Mucosa of descending colon (tissue), 3 donors: ENCODE data around the gene POLQ. TPM values are rescaled to one million over a fixed set of nuclear protein-coding genes. Genes with fewer than 3 reads are reported as not detected.

Source experiments
- ATAC-seq: fragments of 200-7000 bp; cut with Tn5 transposase; one replicate; pipeline ENCODE4 v1.9.1; 2020; ENCODE audit warnings: mild to moderate bottlenecking, moderate library complexity
- DNase-seq, 3 donors: peaks; one replicate each; pipeline ENCODE4 v3.0.0-alpha.2; 2020
- H3K36me3 ChIP-seq: fragments of 200-600 bp; one replicate; pipeline ENCODE4 v1.8.0; 2021; ENCODE audit warnings: low read depth, mild to moderate bottlenecking
- H3K4me1 ChIP-seq: fragments of 200-600 bp; one replicate; pipeline ENCODE4 v1.8.0; 2021; ENCODE audit warnings: low read depth, mild to moderate bottlenecking
- H3K4me3 ChIP-seq: fragments of 200-600 bp; one replicate; pipeline ENCODE4 v1.8.0; 2021; ENCODE audit warnings: mild to moderate bottlenecking
- H3K9me3 ChIP-seq: fragments of 200-600 bp; one replicate; pipeline ENCODE4 v1.8.0; 2021; ENCODE audit warnings: mild to moderate bottlenecking
- intact Hi-C, 2 donors: fragments of 100-400 bp; cut with DNase I in 1 of 2; cut with micrococcal nuclease in 1 of 2; formaldehyde crosslinking; loops; one replicate each; pipeline versions ENCODE4 v1.11.0 to v1.11.1; 2022; cut with DNase I, micrococcal nuclease
- total RNA-seq, 3 donors: library from RNA; stranded (reverse); fragmentation: NEBNext Ultra II Directional in 2 of 3; extraction: Animal tissue kit (Norgen Biotek cat#: 25700) in 2 of 3; gene quantifications; one replicate each; pipeline versions ENCODE4 v1.2.1 to v1.2.4, GENCODE V29; 2021 to 2023
- TF ChIP-seq, protein P1 (sequence below): fragments of 200-600 bp; IDR thresholded peaks from one replicate; pipeline ENCODE4 v1.8.0; 2022; ENCODE audit warnings: antibody characterized with exemption, mild to moderate bottlenecking
- donor health status: DM: no; HTN: no; CAD: no; lungs with moderate emphysema.
- donor health status: DM: no; HTN: no; CAD: no.
- donor health status: DM: no; HTN: yes; CAD: no.

POLQ gene
- total RNA-seq, 3 donors from 2014 or later: 1.9 to 4.8 (median 3.2) TPM

DNA sequence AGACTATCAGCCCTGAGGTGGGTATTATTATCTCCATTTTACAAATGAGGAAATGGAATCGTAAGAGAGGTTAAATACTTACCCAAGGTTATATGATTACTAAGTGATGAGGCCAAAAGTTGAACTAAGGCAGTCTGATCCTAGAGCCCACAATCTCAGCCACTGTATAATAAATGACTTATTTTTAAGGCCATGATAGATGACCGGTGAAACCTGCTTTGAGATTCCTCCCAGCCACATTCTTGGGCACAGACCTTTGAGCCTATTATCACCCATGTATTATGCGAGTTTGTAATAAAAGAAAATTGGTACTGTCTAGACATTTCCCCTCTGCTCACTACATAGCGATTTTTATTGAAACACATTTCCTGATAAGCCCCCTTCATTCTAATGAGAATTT lies 37.4 kb downstream of the POLQ start:
- DNase-seq (no peak), ATAC-seq (no peak)
- H3K36me3 ChIP-seq: no peaks in the 10 kb centered on the region
- no peaks in the 10 kb centered on the region for H3K4me1 ChIP-seq
- H3K4me3 ChIP-seq: no peak overlapping the region
- H3K9me3 ChIP-seq: no peaks in the 10 kb centered on the region
- intact Hi-C loops: no loop called here
- TF ChIP-seq, protein P1, sequence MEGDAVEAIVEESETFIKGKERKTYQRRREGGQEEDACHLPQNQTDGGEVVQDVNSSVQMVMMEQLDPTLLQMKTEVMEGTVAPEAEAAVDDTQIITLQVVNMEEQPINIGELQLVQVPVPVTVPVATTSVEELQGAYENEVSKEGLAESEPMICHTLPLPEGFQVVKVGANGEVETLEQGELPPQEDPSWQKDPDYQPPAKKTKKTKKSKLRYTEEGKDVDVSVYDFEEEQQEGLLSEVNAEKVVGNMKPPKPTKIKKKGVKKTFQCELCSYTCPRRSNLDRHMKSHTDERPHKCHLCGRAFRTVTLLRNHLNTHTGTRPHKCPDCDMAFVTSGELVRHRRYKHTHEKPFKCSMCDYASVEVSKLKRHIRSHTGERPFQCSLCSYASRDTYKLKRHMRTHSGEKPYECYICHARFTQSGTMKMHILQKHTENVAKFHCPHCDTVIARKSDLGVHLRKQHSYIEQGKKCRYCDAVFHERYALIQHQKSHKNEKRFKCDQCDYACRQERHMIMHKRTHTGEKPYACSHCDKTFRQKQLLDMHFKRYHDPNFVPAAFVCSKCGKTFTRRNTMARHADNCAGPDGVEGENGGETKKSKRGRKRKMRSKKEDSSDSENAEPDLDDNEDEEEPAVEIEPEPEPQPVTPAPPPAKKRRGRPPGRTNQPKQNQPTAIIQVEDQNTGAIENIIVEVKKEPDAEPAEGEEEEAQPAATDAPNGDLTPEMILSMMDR: no peak

- no peaks in the 10 kb centered on the region for H3K9me3 ChIP-seq
- intact Hi-C loops: no loop called here
- no peaks in the 10 kb centered on the region for H3K4me1 ChIP-seq
- H3K36me3 ChIP-seq: no peaks in the 10 kb centered on the region
- DNase-seq (no peak), ATAC-seq (no peak)
- TF ChIP-seq, protein P1: no peak
- H3K4me3 ChIP-seq: no peak overlapping the region
Observed at GRCh38 chr3:121505256-121505655, 40.5 kb downstream of the POLQ start.

GRCh38 chr3:121504618-121505017 lies 41.2 kb downstream of the POLQ start:
- no peaks in the 10 kb centered on the region for H3K4me1 ChIP-seq
- DNase-seq: no peak
- no peaks in the 10 kb centered on the region for H3K9me3 ChIP-seq
- H3K36me3 ChIP-seq: no peaks in the 10 kb centered on the region
- ATAC-seq: no peak
- no peak overlapping the region for H3K4me3 ChIP-seq
- intact Hi-C loops: no loop called here
- TF ChIP-seq, protein P1: no peak

DNA sequence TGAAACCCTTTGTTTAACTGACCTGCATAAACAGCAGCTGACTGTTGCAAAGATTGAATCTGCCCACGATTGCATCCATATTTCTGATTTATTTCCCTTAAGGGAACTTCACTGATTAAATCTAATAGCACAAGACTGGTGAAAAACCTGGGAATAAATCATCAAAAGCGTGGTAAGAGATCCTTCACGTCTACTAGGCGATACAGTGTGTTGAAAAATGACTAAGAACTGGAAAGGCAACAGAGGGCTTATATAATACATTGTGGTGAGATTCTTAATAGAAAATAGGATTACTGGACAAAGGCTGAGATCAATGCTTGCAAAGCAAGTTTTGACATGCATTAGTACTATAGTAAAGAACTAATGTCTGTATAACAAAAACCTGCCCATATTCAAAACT lies 49.0 kb downstream of the POLQ start:
- no peak overlapping the region for H3K4me3 ChIP-seq
- intact Hi-C loops: no loop called here
- H3K9me3 ChIP-seq: no peaks in the 10 kb centered on the region
- no peaks in the 10 kb centered on the region for H3K36me3 ChIP-seq
- DNase-seq (no peak), ATAC-seq (no peak)
- TF ChIP-seq, protein P1: no peak
- no peaks in the 10 kb centered on the region for H3K4me1 ChIP-seq

DNA sequence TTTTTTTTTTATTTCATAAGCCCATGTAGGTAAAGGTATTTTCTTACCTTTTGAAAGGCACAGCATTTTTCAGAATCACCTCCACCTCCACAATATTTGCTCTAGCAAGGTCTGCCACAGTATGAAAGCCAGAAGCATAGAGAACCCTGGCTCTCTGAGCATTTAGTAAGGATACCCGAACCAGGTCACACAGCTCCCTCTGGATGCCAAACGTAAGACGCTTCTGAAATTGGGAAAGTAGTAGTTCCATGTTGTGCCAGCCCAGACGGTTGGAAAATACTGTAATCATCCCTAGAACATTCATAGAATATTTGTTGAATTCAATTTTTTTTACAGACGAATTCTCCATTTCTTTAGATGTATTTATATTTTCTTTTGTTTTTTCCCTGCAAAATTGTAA lies 52.4 kb downstream of the POLQ start:
- no peaks in the 10 kb centered on the region for H3K9me3 ChIP-seq
- intact Hi-C loops: no loop called here
- no peaks in the 10 kb centered on the region for H3K4me1 ChIP-seq
- H3K4me3 ChIP-seq: no peak overlapping the region
- H3K36me3 ChIP-seq: no peaks in the 10 kb centered on the region
- no peak for DNase-seq
- TF ChIP-seq, protein P1: no peak
- no peak for ATAC-seq

DNA sequence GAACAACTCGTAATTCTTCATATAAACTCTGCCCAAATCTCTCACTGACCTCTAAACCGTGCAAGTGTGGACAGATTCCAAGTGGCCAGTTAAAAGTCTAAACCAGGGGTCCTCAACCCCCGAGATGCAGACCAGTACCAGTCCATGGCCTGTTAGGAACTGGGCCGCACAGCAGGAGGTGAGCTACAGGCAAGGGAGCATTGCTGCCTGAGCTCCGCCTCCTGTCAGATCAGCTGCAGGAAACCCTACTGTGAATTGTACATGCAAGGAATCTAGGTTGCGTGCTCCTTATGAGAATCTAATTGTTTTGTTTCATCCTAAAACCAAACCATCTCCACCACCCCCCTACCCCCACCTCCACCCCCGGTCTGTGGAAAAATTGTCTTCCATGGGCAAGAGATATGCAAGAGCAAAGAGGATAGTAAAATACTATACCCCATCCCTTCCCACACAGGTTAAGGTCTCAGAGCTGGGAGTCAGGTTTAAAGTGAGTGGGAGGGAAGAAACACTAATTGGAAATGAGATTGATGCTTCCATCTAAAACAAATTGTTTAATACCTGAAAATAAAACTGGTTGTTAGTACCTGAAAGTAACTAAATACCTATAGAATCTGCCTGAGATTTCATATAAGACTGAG lies 54.0 kb downstream of the POLQ start:
- no peaks in the 10 kb centered on the region for H3K36me3 ChIP-seq
- intact Hi-C loops: no loop called here
- TF ChIP-seq, protein P1: no peak
- no peak for DNase-seq
- no peaks in the 10 kb centered on the region for H3K4me1 ChIP-seq
- H3K4me3 ChIP-seq: no peak overlapping the region
- ATAC-seq: no peak
- H3K9me3 ChIP-seq: no peaks in the 10 kb centered on the region
